ENCODE data around the gene CHCHD6. TPM values are rescaled to one million over a fixed set of nuclear protein-coding genes. Genes with fewer than 3 reads are reported as not detected.

Gene CHCHD6
- total and polyA plus RNA-seq, 4 donors: 2.0 to 5.1 (median 3.9) TPM

DNA sequence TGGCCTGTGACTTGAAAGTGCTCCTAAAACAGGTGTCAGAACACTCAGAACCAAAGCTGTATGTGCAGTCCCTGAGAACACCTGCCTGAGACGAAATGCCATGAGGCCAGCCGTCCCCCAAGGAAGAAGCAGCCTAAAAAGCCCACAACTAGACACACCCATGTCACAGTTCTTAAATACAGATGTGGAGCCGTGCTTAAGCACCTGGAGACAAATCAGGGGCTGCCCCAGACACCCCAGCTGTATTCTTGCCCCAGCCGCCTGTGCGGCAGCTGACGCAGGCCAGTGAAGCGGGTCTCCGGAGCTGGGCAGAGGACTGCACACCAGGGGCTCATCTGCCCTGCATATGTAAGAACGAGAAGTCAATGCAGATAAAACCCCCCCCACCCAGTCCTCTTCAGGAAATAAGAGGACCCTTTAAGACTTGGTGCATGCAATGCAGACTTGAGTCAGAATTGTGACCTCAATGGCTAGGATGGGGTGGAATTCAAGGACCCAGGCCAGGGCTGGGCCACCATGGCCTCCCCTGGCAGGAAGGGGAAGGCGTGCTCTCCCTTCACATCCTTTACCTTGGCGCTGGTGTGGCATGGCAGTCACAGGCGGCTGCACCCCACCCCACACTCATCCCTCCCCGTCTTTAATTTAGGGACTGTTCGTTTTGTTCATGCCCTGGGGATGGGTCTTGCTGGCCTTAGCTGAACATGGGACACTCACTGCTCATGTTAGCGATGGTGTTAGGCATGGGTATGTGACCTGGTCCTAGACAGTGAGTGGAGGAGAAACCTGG lies 251.2 kb downstream of the CHCHD6 start:
- Histone ChIP-seq H3K9me3 (ENCODE audit: control insufficient read depth in 4 of 4, low read length in 3 of 4) (no peaks in the 10 kb centered on the region), H3K27me3 (ENCODE audit: control insufficient read depth in 4 of 4, insufficient read depth in 4 of 4, low read length in 3 of 4) (no peaks in the 10 kb centered on the region), H3K4me3 (ENCODE audit: low read depth in 1 of 3, low read length in 3 of 3) (no peak overlapping the region), H3K9ac (ENCODE audit: low read depth in 1 of 2, low read length in 2 of 2) (no peak overlapping the region), H3K36me3 (ENCODE audit: control insufficient read depth in 4 of 4, insufficient read depth in 3 of 4, low read depth in 1 of 4, low read length in 3 of 4) (no peaks in the 10 kb centered on the region), H3K4me1 (ENCODE audit: control insufficient read depth in 4 of 4, insufficient read depth in 4 of 4, low read length in 3 of 4) (no peaks in the 10 kb centered on the region), H3K27ac (ENCODE audit: low read depth in 1 of 2, low read length in 2 of 2) (no peak overlapping the region)
- WGBS: 96% methylated on average over 15 of the region's 15 CpGs
- TF ChIP-seq SP1 (IDR thresholded peaks at IDR 0.05): no peak
- DNase-seq (ENCODE audit: low spot score): no peak

DNA sequence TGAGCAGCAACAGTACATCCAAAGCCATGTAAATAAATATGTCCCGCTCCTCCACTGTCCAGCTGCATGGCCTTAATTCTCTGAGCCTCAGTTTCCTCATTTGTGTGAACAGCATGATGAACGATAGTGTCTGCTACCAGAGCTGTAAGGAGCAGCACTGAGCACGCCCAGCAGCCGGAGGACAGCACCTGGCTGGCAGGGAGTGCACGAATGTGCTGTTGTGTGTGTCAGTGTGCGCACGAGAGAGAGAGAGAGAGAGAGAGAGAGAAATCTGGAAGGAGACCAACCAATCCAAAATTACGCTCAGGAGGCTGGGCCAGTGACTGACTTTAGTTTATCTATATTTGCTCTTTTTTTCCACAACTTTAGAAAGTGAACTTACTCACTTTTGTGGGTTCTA lies 252.3 kb downstream of the CHCHD6 start:
- no peak overlapping the region for H3K9ac ChIP-seq (ENCODE audit: low read depth in 1 of 2, low read length in 2 of 2)
- no peaks in the 10 kb centered on the region for H3K27me3 ChIP-seq (ENCODE audit: control insufficient read depth in 4 of 4, insufficient read depth in 4 of 4, low read length in 3 of 4)
- H3K36me3 ChIP-seq (ENCODE audit: control insufficient read depth in 4 of 4, insufficient read depth in 3 of 4, low read depth in 1 of 4, low read length in 3 of 4): no peaks in the 10 kb centered on the region
- WGBS: 75% methylated on average over 8 of the region's 8 CpGs
- no peak overlapping the region for H3K27ac ChIP-seq (ENCODE audit: low read depth in 1 of 2, low read length in 2 of 2)
- TF ChIP-seq EGR1 (IDR thresholded peaks at IDR 0.05; ENCODE audit: low read depth in 2 of 2): no peak
- no peak for TF ChIP-seq ATF3 (IDR thresholded peaks at IDR 0.05)
- TF ChIP-seq RAD21 (IDR thresholded peaks at IDR 0.05): no peak
- no peak for TF ChIP-seq HNF4A (conservative IDR thresholded peaks at IDR 0.05)
- no peak overlapping the region for H3K4me3 ChIP-seq (ENCODE audit: low read depth in 1 of 3, low read length in 3 of 3)
- H3K9me3 ChIP-seq (ENCODE audit: control insufficient read depth in 4 of 4, low read length in 3 of 4): no peaks in the 10 kb centered on the region
- no peaks in the 10 kb centered on the region for H3K4me1 ChIP-seq (ENCODE audit: control insufficient read depth in 4 of 4, insufficient read depth in 4 of 4, low read length in 3 of 4)
- no peak for DNase-seq (ENCODE audit: low spot score)

DNA sequence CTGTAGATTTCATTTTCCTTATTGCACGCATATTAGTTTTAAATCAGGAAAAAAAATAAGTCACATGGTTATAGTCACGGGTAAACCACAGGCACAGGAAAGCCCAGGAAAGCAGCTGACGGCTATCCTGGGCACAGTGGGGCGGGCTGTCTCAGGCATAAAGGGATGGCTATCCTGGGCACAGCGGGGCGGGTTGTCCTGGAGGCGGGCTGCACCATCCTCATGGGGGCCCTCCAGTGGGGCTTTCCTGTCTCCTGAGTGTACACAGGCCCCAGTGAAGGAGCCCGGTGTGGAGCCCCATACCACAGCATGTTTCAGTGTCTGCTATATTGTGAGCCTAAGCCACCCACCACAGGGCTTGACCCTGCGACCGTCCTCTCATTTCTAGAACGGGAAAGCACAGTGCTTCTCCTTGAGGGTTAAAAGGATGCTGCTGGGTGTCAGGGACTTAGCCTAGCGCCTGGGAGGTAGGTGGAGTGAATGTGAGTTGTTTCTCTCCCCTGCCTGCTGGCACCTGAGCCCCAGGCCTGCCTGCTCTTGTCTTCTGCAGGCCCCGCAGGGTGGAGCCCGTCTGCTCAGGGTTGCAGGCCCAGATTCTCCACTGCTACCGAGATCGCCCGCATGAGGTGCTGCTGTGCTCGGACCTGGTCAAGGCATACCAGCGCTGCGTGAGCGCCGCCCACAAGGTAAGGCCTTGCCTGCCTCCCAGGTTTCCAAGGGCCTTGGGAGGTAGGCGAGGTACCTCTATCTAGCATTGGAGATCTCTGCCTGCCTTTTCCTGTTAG lies 253.0 kb downstream of the CHCHD6 start:
- H3K27me3 ChIP-seq (ENCODE audit: control insufficient read depth in 4 of 4, insufficient read depth in 4 of 4, low read length in 3 of 4): no peaks in the 10 kb centered on the region
- no peak overlapping the region for H3K9ac ChIP-seq (ENCODE audit: low read depth in 1 of 2, low read length in 2 of 2)
- TF ChIP-seq ATF3 (IDR thresholded peaks at IDR 0.05) (no peak), RXRA (IDR thresholded peaks at IDR 0.05) (no peak), RAD21 (IDR thresholded peaks at IDR 0.05) (no peak), TAF1 (conservative IDR thresholded peaks at IDR 0.05) (no peak), EGR1 (IDR thresholded peaks at IDR 0.05; ENCODE audit: low read depth in 2 of 2) (no peak), MAX (IDR thresholded peaks at IDR 0.05) (no peak)
- H3K27ac ChIP-seq (ENCODE audit: low read depth in 1 of 2, low read length in 2 of 2): no peak overlapping the region
- H3K36me3 ChIP-seq (ENCODE audit: control insufficient read depth in 4 of 4, insufficient read depth in 3 of 4, low read depth in 1 of 4, low read length in 3 of 4): no peaks in the 10 kb centered on the region
- no peak overlapping the region for H3K4me3 ChIP-seq (ENCODE audit: low read depth in 1 of 3, low read length in 3 of 3)
- 94% methylated on average over 23 of the region's 23 CpGs for WGBS
- H3K9me3 ChIP-seq (ENCODE audit: control insufficient read depth in 4 of 4, low read length in 3 of 4): no peaks in the 10 kb centered on the region
- DNase-seq (ENCODE audit: low spot score): no peak
- H3K4me1 ChIP-seq (ENCODE audit: control insufficient read depth in 4 of 4, insufficient read depth in 4 of 4, low read length in 3 of 4): peaks cover 0 to 2% (median 0%) of the 10 kb centered on the region in 4 donors

Measured in liver (tissue), 9 donors.